Measurements from ENCODE around the gene ANKS1A.

Gene ANKS1A

DNA sequence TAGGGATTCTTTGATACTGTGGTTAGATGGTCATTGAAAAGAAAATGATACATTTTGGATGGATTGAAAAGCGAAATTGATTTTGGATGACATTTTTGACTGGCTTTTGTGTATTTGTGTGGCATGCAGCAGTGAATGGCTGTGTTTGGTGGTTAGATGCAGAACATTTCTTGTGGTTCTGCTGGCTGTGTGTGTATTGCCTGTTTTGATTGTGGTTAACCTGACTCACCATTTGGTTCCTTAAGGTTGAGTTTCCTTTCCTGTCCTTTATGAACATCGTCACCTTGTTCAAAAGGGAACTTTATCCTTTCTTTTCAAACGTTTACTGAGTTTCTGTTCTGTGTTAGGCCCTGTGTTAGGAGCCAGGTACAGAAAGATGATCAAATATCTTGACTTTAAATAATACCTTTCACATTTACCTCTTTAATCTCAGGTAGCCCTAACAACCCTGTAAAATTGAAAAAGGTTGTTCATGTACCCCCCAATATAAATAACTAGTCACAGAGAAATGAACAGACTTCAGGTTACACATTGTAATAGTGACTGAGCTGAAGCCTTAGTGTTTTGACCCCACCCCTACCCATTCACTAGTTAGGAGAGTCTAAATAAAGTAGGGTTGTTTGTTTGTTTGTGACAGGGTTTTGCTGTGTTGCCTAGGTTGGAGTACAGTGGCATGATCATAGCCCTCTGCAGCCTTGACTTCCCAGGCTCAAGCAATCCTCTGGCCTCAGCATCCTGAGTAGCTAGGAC lies 23.8 kb downstream of the ANKS1A start:
- H4K20me1 ChIP-seq (ENCODE audit: control insufficient read depth, insufficient read depth, low read depth, low read length), result no peaks in the 10 kb centered on the region

DNA sequence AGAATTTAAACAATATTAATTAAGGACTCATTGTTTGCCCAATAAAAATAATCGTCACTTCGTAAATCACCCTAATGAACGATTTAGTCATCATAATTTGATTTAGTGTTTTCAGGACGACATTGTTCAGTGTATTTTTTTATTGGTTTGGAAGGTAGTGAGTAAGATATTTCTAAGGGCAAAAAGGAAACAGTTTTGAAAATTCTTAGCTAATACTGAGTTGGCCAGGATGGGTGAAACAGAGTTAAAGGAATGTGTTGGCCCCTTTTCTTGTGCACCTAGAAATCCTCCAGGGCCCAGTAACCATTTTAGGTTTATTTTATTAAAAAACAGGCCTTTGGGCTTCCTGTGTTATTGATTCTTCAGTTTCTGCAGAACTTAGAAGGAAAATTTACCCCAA lies 25.3 kb downstream of the ANKS1A start:
- no peaks in the 10 kb centered on the region for H3F3A ChIP-seq (ENCODE audit: control insufficient read depth, insufficient read depth)
- peaks cover 10% of the 10 kb centered on the region for H3K4me1 ChIP-seq (ENCODE audit: control insufficient read depth, low read length)
- no peak overlapping the region for H3K4me3 ChIP-seq (ENCODE audit: low read length)
- no peaks in the 10 kb centered on the region for H3K9me3 ChIP-seq (ENCODE audit: control insufficient read depth, insufficient read depth, low read length)
- no peak overlapping the region for H3K27ac ChIP-seq (ENCODE audit: low read depth, low read length)
- H4K20me1 ChIP-seq (ENCODE audit: control insufficient read depth, insufficient read depth, low read depth, low read length), result no peaks in the 10 kb centered on the region
- H3K9me2 ChIP-seq (replicated peaks; ENCODE audit: control insufficient read depth, low read length), result no peaks in the 10 kb centered on the region
- H3K4me2 ChIP-seq (ENCODE audit: low read length), result no peak overlapping the region
- no peak for TF ChIP-seq EZH2phosphoT487 (IDR thresholded peaks at IDR 0.05; ENCODE audit: borderline replicate concordance, low read length)
- TF ChIP-seq, protein P1, sequence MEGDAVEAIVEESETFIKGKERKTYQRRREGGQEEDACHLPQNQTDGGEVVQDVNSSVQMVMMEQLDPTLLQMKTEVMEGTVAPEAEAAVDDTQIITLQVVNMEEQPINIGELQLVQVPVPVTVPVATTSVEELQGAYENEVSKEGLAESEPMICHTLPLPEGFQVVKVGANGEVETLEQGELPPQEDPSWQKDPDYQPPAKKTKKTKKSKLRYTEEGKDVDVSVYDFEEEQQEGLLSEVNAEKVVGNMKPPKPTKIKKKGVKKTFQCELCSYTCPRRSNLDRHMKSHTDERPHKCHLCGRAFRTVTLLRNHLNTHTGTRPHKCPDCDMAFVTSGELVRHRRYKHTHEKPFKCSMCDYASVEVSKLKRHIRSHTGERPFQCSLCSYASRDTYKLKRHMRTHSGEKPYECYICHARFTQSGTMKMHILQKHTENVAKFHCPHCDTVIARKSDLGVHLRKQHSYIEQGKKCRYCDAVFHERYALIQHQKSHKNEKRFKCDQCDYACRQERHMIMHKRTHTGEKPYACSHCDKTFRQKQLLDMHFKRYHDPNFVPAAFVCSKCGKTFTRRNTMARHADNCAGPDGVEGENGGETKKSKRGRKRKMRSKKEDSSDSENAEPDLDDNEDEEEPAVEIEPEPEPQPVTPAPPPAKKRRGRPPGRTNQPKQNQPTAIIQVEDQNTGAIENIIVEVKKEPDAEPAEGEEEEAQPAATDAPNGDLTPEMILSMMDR (IDR thresholded peaks at IDR 0.05; ENCODE audit: low read depth, low read length, poor library complexity, severe bottlenecking), result no peak
- 0 out of 2 replicates have a peak, but pooled peaks cover 4% of the 10 kb centered on the region for H3K79me2 ChIP-seq (ENCODE audit: control insufficient read depth, low read length)
- no peaks in the 10 kb centered on the region for H3K27me3 ChIP-seq (ENCODE audit: control insufficient read depth, low read length)
- H3K36me3 ChIP-seq (ENCODE audit: control insufficient read depth, low read length), result no peaks in the 10 kb centered on the region

More for the DNA sequence above, 23.8 kb downstream of the ANKS1A start:
- Histone ChIP-seq H3K9me2 (replicated peaks; ENCODE audit: control insufficient read depth, low read length) (no peaks in the 10 kb centered on the region), H3F3A (ENCODE audit: control insufficient read depth, insufficient read depth) (no peaks in the 10 kb centered on the region), H3K4me1 (ENCODE audit: control insufficient read depth, low read length) (peaks cover 7% of the 10 kb centered on the region), H3K9me3 (ENCODE audit: control insufficient read depth, insufficient read depth, low read length) (no peaks in the 10 kb centered on the region), H3K4me2 (ENCODE audit: low read length) (no peak overlapping the region), H3K27ac (ENCODE audit: low read depth, low read length) (no peak overlapping the region), H3K79me2 (ENCODE audit: control insufficient read depth, low read length) (0 out of 2 replicates have a peak, but pooled peaks cover 4% of the 10 kb centered on the region), H3K4me3 (ENCODE audit: low read length) (no peak overlapping the region), H3K36me3 (ENCODE audit: control insufficient read depth, low read length) (no peaks in the 10 kb centered on the region), H3K27me3 (ENCODE audit: control insufficient read depth, low read length) (no peaks in the 10 kb centered on the region)
- TF ChIP-seq EZH2phosphoT487 (IDR thresholded peaks at IDR 0.05; ENCODE audit: borderline replicate concordance, low read length), result no peak
- TF ChIP-seq, protein P1 (IDR thresholded peaks at IDR 0.05; ENCODE audit: low read depth, low read length, poor library complexity, severe bottlenecking), result no peak

DNA sequence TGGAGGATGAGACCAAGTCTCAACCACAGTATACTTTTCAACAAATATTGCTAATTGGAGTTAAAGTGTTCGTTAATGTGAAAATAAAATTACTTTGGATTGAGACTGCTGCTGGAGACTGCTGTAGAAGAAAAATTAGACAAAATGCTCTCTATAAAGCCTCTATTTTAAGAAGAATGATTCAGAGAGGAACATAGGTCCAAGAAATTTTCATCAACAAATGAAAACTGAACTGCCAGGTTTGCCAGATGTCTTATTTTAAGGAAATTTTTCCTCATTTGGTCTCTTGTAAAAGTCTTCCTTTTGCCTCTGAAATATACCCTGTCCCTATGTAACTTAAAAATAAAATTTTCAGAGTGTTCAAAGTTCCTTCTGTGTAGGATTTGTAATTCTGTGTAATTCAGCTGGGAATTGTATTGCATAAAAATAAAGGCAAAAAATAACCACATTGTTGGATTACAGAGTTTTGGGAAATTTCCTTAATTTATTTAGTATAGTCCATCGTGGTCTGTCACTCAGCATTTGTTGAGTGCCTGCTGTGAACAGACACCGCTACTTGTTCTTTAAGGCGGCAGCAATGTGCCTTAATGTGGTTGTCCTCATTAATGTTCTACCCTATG lies 27.4 kb downstream of the ANKS1A start:
- H3K27ac ChIP-seq (ENCODE audit: low read depth, low read length), result no peak overlapping the region
- no peaks in the 10 kb centered on the region for H3K27me3 ChIP-seq (ENCODE audit: control insufficient read depth, low read length)
- TF ChIP-seq, protein P1 (IDR thresholded peaks at IDR 0.05; ENCODE audit: low read depth, low read length, poor library complexity, severe bottlenecking), result no peak
- TF ChIP-seq EZH2phosphoT487 (IDR thresholded peaks at IDR 0.05; ENCODE audit: borderline replicate concordance, low read length), result no peak
- H3K4me1 ChIP-seq (ENCODE audit: control insufficient read depth, low read length), result peaks cover 15% of the 10 kb centered on the region
- no peaks in the 10 kb centered on the region for H3K79me2 ChIP-seq (ENCODE audit: control insufficient read depth, low read length)
- no peaks in the 10 kb centered on the region for H4K20me1 ChIP-seq (ENCODE audit: control insufficient read depth, insufficient read depth, low read depth, low read length)
- no peak overlapping the region for H3K4me3 ChIP-seq (ENCODE audit: low read length)
- no peaks in the 10 kb centered on the region for H3K9me3 ChIP-seq (ENCODE audit: control insufficient read depth, insufficient read depth, low read length)
- no peaks in the 10 kb centered on the region for H3K9me2 ChIP-seq (replicated peaks; ENCODE audit: control insufficient read depth, low read length)
- no peak overlapping the region for H3K4me2 ChIP-seq (ENCODE audit: low read length)
- H3F3A ChIP-seq (ENCODE audit: control insufficient read depth, insufficient read depth), result no peaks in the 10 kb centered on the region
- no peaks in the 10 kb centered on the region for H3K36me3 ChIP-seq (ENCODE audit: control insufficient read depth, low read length)
